HFF-Myc (cell line): Measurements from ENCODE around the gene UROC1.

Experiments
- DNase-seq: peaks from one replicate; pipeline ENCODE4 v3.0.0-alpha.2; 2011; ENCODE audit warnings: low read depth; ENCODE audit errors: extremely low read depth
- H3K4me3 ChIP-seq: replicated peaks from 2 replicates; pipeline ENCODE4 v1.5.1; 2011; ENCODE audit warnings: low read depth, mild to moderate bottlenecking, control low read depth, low read length
- TF ChIP-seq, protein P1 (sequence below): IDR thresholded peaks from 2 replicates; pipeline ENCODE4 v1.5.1; 2012; ENCODE audit warnings: mild to moderate bottlenecking, low read depth, low read length, control low read depth; ENCODE audit errors: missing control alignments

The UROC1 gene

GRCh38 chr3:126519506-126520455, 2.2 kb upstream of the UROC1 start:
- DNase-seq, result no peak
- TF ChIP-seq, protein P1, sequence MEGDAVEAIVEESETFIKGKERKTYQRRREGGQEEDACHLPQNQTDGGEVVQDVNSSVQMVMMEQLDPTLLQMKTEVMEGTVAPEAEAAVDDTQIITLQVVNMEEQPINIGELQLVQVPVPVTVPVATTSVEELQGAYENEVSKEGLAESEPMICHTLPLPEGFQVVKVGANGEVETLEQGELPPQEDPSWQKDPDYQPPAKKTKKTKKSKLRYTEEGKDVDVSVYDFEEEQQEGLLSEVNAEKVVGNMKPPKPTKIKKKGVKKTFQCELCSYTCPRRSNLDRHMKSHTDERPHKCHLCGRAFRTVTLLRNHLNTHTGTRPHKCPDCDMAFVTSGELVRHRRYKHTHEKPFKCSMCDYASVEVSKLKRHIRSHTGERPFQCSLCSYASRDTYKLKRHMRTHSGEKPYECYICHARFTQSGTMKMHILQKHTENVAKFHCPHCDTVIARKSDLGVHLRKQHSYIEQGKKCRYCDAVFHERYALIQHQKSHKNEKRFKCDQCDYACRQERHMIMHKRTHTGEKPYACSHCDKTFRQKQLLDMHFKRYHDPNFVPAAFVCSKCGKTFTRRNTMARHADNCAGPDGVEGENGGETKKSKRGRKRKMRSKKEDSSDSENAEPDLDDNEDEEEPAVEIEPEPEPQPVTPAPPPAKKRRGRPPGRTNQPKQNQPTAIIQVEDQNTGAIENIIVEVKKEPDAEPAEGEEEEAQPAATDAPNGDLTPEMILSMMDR, result no peak
- no peak overlapping the region for H3K4me3 ChIP-seq

DNA sequence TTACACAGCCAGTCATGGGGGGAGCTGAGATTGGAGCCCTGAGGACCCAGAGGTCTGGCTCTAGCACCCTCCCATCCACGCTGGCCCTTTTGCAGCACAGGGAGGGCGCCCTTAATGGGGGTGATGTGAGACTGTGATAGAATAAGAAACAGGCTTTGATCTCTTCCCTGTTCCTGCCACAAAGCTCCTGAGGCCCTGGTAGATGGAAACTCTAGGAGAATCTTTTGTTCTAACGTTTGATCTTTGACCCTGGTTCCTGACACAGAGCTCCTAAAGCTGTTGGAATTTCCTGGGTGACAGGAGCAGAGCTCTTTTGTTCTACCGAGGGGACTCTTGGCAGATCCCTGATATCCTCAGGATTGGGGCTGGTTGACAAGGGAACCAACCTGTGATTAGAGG, 1.2 kb upstream of the UROC1 start:
- H3K4me3 ChIP-seq, result no peak overlapping the region
- TF ChIP-seq, protein P1, result no peak
- DNase-seq, result no peak

- DNase-seq, result no peak
- TF ChIP-seq, protein P1, result no peak
- H3K4me3 ChIP-seq, result no peak overlapping the region
Measured at GRCh38 chr3:126517986-126518778, 609 bp upstream of the UROC1 start.

DNA sequence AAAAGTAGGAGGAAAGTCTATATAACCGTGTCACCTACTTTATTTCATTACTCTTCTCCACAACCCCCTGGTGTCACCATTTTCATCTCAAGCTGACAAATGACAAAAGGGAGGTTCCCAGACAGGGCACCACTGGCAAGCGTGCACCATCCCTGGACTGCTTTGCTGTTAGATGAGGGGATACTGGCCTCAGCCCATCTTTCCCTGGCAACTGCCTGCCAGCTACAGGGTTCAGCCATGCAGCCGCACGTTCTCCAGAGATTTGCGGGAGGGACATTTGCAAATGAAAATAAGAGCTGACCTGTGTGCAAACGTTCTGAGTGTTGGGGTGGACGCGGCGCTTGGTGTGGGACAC, 660 bp downstream of the UROC1 start:
- TF ChIP-seq, protein P1, result no peak
- H3K4me3 ChIP-seq, result no peak overlapping the region
- DNase-seq, result no peak

DNA sequence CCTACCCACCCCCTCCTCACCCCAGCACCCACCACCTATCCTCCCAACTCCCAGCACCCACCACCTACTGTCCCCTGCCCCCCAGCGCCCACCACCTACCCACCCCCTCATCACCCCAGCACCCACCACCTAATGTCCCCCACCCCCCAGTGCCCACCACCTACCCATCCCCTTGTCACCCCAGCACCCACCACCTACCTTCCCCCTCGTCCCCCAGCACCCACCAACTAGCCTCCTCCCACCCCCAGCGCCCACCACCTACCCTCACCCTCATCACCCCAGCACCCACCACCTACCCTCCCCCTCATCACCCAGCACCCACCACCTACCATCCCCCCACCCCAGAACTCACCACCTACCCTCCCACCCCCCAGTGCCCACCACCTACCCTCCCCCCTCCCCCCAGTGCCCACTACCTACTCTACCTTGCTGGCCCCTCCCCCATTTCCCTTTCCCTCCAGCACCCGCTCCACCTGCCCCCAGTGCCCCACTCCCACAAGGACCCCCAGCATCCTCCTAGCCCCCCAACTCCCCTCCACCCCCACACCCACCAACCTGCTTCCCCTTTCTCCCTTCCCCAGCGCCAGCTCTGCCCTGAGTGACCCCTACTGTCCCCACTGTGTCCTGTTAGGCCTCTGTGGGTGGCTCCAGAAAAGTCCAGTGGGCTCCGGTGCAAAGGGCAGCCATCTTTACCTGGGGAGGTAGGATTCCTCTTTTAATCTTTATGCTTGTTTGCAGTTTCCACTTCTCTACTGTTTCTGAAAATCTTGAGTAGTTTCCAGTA, 1.2 kb downstream of the UROC1 start:
- no peak for DNase-seq
- H3K4me3 ChIP-seq, result no peak overlapping the region
- TF ChIP-seq, protein P1, result no peak

DNA sequence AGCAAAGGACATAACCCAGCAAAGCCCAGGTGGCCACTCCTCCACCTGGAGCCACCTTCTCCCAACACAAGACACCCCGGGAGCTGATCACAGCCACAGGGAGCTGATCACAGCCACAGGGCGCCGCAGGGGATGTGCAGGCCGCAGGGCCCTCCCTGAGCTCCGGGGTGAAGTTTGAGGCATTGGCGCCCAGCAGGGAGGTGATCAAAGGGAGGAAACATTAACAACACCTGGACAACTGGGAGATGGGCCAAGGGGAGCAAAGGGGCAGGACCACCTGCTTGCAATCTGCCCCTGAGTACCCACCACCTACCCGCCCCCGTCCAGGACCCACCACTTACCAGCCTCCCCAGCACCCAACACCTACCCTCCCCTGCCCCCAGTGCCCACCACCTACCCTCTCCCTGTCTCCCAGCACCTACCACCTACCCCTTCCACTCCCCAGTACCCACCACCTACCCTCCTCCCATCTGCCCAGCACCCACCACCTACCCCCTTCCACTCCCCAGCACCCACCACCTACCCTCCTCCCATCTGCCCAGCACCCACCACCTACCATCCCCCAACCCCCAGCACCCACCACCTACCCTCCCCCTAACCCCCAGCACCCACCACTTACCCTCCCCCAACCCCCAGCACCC, 2.4 kb downstream of the UROC1 start:
- TF ChIP-seq, protein P1, result no peak
- no peak overlapping the region for H3K4me3 ChIP-seq
- no peak for DNase-seq
